HFFc6 (cell line): ENCODE results near the gene MKI67. TPM values are rescaled to one million over a fixed set of nuclear protein-coding genes. Genes with fewer than 3 reads are reported as not detected.
A peak's percentile ranks its signal among the peaks of the same experiment; 100 is the strongest.

Experiments used
- DNase-seq: peaks from one replicate; pipeline ENCODE4 v3.0.0-alpha.2; 2018
- H3K27ac Mint-ChIP-seq: 2 replicates; pipeline ENCODE4 v1.8.0; 2020; ENCODE audit warnings: mild to moderate bottlenecking, mixed read lengths
- H3K27me3 Mint-ChIP-seq: 2 replicates; pipeline ENCODE4 v1.8.0; 2021; ENCODE audit warnings: mild to moderate bottlenecking, moderate library complexity, mixed read lengths; ENCODE audit not compliant: insufficient read depth
- H3K36me3 Mint-ChIP-seq: 2 replicates; pipeline ENCODE4 v1.8.0; 2021; ENCODE audit warnings: low read depth, mixed read lengths
- H3K4me1 Mint-ChIP-seq: 2 replicates; pipeline ENCODE4 v1.8.0; 2020; ENCODE audit warnings: low read depth, mixed read lengths
- H3K4me3 Mint-ChIP-seq: 2 replicates; pipeline ENCODE4 v1.8.0; 2020; ENCODE audit warnings: mild to moderate bottlenecking, moderate library complexity, mixed read lengths
- H3K9me3 Mint-ChIP-seq: 2 replicates; pipeline ENCODE4 v1.8.0; 2020; ENCODE audit warnings: mild to moderate bottlenecking, mixed read lengths
- total RNA-seq, 6 experiments: library from RNA; stranded (reverse); fragmentation: NEBNext Ultra II Directional; extraction: Animal tissue kit (Norgen Biotek cat#: 25700); gene quantifications; 2 replicates in 1 of 6; 3 replicates in 5 of 6; pipeline ENCODE4 v1.2.3, GENCODE V29; 2021
- TF ChIP-seq, protein P1 (sequence below): fragments of 200-600 bp; sonication (generic); IDR thresholded peaks from 2 replicates; pipeline ENCODE4 v1.5.0; 2021; ENCODE audit warnings: antibody characterized with exemption, mild to moderate bottlenecking

Gene MKI67
- total RNA-seq, 6 experiments from 2014 or later: 38.2 to 77.0 (median 70.0) TPM

DNA sequence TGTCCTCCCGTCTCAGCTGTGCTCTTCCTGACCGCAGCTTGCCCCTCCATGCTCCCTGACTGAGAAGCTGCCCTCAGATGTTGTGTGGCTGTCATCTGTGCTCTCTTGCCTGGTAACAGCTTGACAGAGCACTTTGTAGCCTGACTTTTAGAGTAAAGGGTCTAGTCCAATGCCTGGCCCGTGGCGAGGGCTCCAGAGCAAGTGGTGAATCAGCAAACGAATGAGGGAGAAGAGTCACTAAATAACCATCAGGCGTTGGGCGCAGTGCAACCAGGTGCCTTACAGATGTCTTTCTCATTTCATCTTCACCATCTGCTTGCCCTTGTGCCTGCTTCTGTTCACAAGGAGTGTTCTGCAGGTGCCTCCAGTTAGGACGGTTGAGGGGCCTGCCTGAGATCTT lies 45.6 kb downstream of the MKI67 start:
- Mint-ChIP-seq H3K4me3 (no peak overlapping the region), H3K4me1 (peaks cover 5% of the 10 kb centered on the region; the same call in 1 of the 2 replicates), H3K9me3 (no peaks in the 10 kb centered on the region), H3K36me3 (no peaks in the 10 kb centered on the region), H3K27me3 (peaks cover 29% of the 10 kb centered on the region), H3K27ac (no peak overlapping the region)
- no peak for DNase-seq
- TF ChIP-seq, protein P1, sequence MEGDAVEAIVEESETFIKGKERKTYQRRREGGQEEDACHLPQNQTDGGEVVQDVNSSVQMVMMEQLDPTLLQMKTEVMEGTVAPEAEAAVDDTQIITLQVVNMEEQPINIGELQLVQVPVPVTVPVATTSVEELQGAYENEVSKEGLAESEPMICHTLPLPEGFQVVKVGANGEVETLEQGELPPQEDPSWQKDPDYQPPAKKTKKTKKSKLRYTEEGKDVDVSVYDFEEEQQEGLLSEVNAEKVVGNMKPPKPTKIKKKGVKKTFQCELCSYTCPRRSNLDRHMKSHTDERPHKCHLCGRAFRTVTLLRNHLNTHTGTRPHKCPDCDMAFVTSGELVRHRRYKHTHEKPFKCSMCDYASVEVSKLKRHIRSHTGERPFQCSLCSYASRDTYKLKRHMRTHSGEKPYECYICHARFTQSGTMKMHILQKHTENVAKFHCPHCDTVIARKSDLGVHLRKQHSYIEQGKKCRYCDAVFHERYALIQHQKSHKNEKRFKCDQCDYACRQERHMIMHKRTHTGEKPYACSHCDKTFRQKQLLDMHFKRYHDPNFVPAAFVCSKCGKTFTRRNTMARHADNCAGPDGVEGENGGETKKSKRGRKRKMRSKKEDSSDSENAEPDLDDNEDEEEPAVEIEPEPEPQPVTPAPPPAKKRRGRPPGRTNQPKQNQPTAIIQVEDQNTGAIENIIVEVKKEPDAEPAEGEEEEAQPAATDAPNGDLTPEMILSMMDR: no peak

DNA sequence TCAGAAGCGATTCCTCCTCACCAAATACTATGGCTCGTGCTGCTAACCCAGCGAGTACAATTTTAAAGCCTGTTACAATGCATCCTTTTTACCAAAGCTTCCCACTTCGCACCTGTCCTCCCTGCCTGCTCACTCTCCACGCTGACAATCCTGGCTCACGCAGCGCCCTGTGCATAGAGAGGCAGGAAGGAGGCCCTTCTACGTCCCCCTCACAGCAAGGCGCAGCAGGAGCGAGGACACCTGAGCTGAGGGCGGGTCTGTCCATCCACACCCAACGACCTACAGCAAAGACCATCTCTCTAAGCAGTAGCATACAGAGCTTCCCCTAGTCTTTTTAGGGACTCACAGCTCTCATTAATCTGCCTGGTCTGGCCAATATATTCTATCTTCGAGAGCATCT lies 46.0 kb downstream of the MKI67 start:
- peaks cover 30% of the 10 kb centered on the region for H3K27me3 Mint-ChIP-seq
- no peak overlapping the region for H3K4me3 Mint-ChIP-seq
- TF ChIP-seq, protein P1: no peak
- no peaks in the 10 kb centered on the region for H3K9me3 Mint-ChIP-seq
- no peaks in the 10 kb centered on the region for H3K36me3 Mint-ChIP-seq
- no peak for DNase-seq
- H3K4me1 Mint-ChIP-seq: peaks cover 5% of the 10 kb centered on the region; the same call in 1 of the 2 replicates
- H3K27ac Mint-ChIP-seq: no peak overlapping the region

DNA sequence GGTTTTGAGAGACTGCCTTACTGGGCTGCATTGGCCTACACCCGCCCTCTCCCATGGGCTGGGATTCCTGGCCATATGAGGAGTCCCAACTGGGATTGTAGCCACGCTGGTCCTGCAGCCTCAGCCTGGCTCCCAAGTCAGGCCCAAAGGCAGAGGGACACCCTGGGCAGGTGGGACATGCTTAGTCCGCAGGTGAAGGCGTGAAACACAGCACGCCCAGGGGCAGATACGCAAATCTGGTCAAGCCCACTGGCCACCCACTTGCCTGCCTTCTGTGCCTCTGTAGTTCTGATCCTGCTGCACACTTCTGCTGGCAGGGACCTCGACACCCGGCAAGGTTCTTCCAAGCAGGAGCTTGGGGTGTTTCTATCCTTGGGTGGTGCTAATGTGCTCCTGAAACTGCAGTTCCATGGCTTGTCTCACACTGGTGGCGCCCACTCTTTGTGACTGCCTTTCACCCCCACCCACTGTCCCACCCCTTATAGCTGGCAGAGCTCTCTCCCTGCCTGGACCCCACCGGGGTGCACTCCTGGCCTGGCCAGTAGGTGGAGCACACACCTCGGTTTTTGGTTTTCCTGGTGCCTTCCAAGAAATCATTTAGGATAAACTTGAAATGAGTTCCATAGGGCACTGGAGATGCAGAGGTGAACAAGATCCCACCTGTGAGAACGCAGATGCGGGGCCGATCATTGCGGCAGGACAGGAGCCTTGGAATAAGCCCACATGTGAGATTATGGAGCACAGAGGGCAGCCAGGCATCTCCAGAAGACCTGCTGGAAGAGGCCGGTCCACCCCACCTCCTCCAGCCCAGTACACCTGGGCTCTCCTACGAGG lies 47.9 kb downstream of the MKI67 start:
- Mint-ChIP-seq H3K27ac (no peak overlapping the region), H3K9me3 (no peaks in the 10 kb centered on the region), H3K27me3 (peaks cover 18% of the 10 kb centered on the region), H3K4me1 (no peaks in the 10 kb centered on the region), H3K36me3 (no peaks in the 10 kb centered on the region), H3K4me3 (no peak overlapping the region)
- peak; percentile 37 for DNase-seq
- TF ChIP-seq, protein P1: peak; percentile 87

DNA sequence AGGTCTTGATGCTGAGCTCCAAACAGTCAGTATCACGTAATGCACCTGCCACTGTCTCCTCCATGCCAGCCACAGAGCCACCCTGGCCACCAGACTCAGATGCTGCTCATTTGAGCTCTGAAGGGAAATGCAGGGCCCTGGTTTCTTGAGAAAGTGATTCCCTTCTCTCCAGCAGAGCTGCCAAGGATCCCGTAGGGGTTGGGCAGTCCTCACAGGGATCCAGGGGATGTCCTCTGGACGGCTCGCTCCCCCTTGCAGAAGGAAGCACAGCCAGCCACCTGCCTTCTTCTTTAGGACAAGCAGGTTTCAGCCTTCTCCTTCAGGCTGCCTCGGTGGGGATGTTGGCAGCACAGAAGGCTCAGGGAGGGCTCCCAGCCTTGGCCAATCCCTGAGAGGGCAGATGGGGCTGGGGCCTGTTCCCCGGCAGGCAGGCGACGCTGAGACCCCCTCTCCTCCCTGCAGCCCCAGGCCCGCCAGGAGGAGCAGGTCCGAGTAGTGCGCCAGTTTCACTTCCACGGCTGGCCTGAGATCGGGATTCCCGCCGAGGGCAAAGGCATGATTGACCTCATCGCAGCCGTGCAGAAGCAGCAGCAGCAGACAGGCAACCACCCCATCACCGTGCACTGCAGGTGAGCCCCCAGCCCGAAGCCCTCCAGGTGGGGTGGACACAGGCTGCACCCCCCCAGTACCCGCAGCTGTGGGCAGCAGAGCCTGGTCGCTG lies 48.9 kb downstream of the MKI67 start:
- Mint-ChIP-seq H3K36me3 (no peaks in the 10 kb centered on the region), H3K4me3 (no peak overlapping the region), H3K27ac (no peak overlapping the region), H3K27me3 (peaks cover 19% of the 10 kb centered on the region), H3K4me1 (no peaks in the 10 kb centered on the region), H3K9me3 (no peaks in the 10 kb centered on the region)
- no peak for DNase-seq
- TF ChIP-seq, protein P1: no peak

DNA sequence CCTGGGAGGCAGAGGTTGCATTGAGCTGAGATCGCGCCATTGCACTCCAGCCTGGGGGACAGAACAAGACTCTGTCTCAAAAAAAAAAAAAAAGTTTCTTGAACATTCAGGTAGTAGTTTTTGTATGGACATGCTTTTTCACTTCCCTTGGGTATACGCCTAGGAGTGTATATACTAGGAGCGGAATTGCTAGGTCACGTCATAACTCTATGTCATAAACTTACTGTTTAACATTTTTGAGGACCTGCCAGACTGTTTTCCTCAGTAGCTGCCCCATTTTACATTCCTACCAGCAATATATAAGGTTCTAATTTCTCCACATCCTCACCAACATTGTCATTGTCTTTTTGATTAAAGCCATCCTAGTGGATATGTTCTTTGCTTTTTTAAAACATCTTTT lies 51.6 kb downstream of the MKI67 start:
- no peaks in the 10 kb centered on the region for H3K4me1 Mint-ChIP-seq
- DNase-seq: no peak
- no peak overlapping the region for H3K27ac Mint-ChIP-seq
- peaks cover 14% of the 10 kb centered on the region for H3K27me3 Mint-ChIP-seq
- TF ChIP-seq, protein P1: no peak
- H3K4me3 Mint-ChIP-seq: no peak overlapping the region
- H3K9me3 Mint-ChIP-seq: no peaks in the 10 kb centered on the region
- no peaks in the 10 kb centered on the region for H3K36me3 Mint-ChIP-seq
